Fibroblast of the aortic adventitia (primary cell): Measurements from ENCODE around the gene UBE2G2. TPM values are rescaled to one million over a fixed set of nuclear protein-coding genes. Genes with fewer than 3 reads are reported as not detected.
"Not testable (repeated sequence)": the region's sequence is repeated elsewhere in the genome, so short reads cannot be mapped to it uniquely, and the experiment has no call there.

Source experiments
- DNase-seq: peaks from one replicate; pipeline ENCODE4 v3.0.0-alpha.2; 2010; ENCODE audit warnings: low read depth
- H3K4me3 ChIP-seq: 2 replicates; pipeline ENCODE4 v1.5.1; 2011; ENCODE audit warnings: low read depth, mild to moderate bottlenecking, control low read depth, low read length, moderate library complexity
- CTCF ChIP-seq: IDR thresholded peaks from 2 replicates; pipeline ENCODE4 v1.5.1; 2011; ENCODE audit warnings: mild to moderate bottlenecking, low read length, control low read depth, inconsistent platforms; ENCODE audit not compliant: insufficient read depth
- total RNA-seq: library from RNA; depleted of rRNA; stranded (reverse); fragments of >200 nt; gene quantifications from 2 replicates; pipeline ENCODE4 v1.2.3, GENCODE V29; 2012; ENCODE audit warnings: low replicate concordance

Gene UBE2G2
- total RNA-seq, 1 donor = 64.2 TPM

DNA sequence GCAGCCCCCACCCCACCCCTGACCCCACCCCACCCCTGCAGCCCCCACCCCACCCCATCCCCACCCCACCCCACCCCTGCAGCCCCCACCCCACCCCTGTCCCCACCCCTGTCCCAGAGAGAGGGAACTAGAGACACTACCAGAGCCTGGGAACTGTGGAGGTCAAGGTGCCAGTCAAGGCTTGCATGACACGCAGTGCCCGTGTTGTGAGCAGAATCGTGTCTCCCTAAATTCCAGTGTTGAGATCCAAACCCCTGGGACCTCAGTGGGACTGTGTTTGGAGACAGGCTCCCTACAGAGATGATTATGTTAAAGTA is 34.7 kb upstream of the UBE2G2 start:
- H3K4me3 ChIP-seq = no peak overlapping the region
- no peak for TF ChIP-seq CTCF
- no peak for DNase-seq

- TF ChIP-seq CTCF = no peak
- no peak overlapping the region for H3K4me3 ChIP-seq
Observed at GRCh38 chr21:44835647-44835973, 34.0 kb upstream of the UBE2G2 start.

DNA sequence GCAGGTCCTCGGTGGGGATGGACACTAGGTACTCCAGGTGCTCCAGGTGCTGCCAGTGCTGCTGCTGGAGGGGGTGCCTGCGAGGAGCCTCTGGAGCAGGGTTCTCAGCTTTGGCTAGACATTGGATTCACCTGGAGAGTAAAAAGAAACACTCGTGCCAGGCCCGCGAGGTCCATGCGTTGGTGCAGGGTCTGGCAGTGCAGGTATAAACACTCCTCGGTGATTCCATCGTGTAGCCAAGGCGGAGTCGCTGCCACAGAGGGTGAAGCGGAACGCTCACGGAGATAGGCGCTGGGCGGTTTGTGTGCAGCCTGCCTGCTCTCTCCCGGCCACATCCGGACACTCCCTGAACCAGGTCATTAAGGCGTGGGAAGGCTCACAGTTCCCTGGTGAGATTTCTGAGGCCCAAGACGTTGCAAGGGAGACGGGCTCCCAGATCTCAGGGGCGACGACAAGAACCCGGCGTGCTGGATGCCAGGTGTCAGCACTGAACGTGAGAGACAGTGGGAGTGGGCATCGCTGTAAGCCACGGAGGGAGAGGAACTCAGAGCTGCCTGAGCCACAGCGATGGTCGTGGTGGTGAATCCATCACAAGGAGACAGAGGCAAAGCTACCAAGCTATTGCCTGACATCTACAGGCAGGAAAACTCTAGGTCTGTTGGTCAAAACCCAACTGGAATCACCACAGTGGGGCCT is 33.5 kb upstream of the UBE2G2 start:
- DNase-seq = no peak
- no peak for TF ChIP-seq CTCF
- no peak overlapping the region for H3K4me3 ChIP-seq

More at GRCh38 chr21:44835647-44835973, 34.0 kb upstream of the UBE2G2 start:
- no peak for DNase-seq

DNA sequence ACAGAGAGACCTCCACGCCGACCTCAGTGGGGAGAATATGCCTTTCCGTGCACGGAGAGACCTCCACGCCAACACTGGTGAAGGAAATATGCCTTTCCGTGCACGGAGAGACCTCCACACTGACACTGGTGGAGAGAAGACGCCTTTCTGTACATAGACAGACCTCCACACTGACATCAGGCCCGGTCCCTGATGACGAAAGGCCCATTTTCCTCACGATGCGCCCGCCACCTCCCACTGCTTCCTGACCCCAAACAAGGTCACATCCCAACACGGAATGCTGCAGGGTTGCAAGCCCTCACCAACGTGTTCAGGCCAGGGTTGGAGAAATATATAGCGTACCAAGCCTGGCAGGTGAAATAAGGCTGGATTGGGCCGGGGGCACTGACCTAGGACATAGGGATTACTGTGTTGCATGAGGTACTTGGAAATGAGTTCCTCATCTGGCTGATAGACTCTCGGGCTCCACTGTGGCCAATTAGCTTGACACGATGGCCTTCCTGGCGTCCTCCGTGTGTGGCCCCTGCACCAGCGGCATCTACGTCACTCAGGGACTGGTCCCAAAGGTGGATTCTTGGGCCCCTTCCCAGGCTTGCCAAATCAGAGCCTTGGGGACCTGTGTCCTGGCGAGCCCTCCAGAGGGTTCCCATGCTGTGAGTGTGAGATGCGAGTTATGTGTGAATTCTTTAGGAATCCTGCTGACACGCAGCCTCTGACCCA is 32.8 kb upstream of the UBE2G2 start:
- H3K4me3 ChIP-seq = no peak overlapping the region
- DNase-seq = no peak
- TF ChIP-seq CTCF = no peak

- TF ChIP-seq CTCF = no peak
- no peak overlapping the region for H3K4me3 ChIP-seq
- DNase-seq = no peak
Observed at GRCh38 chr21:44833663-44834062, 32.0 kb upstream of the UBE2G2 start.

GRCh38 chr21:44832516-44833255 is 31.1 kb upstream of the UBE2G2 start:
- DNase-seq, H3K4me3 ChIP-seq: not testable (repeated sequence)

GRCh38 chr21:44831227-44831860 is 29.7 kb upstream of the UBE2G2 start:
- H3K4me3 ChIP-seq = no peak overlapping the region
- TF ChIP-seq CTCF = no peak
- DNase-seq = no peak
